Measurements from ENCODE around the gene POLR3H. TPM values are rescaled to one million over a fixed set of nuclear protein-coding genes. Genes with fewer than 3 reads are reported as not detected.
A peak's percentile ranks its signal among the peaks of the same experiment; 100 is the strongest.

Gene POLR3H
- total and polyA plus RNA-seq, 2 experiments from 2014 or later, result 19.0 to 26.5 TPM

GRCh38 chr22:41534219-41534618 is 10.1 kb downstream of the POLR3H start (continued):
- TF ChIP-seq CTCF (conservative IDR thresholded peaks at IDR 0.05; ENCODE audit: low read depth in 2 of 2), result no peak

GRCh38 chr22:41532908-41533825 is 11.1 kb downstream of the POLR3H start:
- Histone ChIP-seq H3K27ac (ENCODE audit: low read depth) (no peak overlapping the region), H3K4me3 (no peak overlapping the region), H3F3A (replicated peaks; ENCODE audit: low read depth) (peaks cover 9% of the 10 kb centered on the region; the same call in 1 of the 2 replicates), H3K79me2 (replicated peaks; ENCODE audit: insufficient read depth) (peaks cover 4% of the 10 kb centered on the region; the same call in 1 of the 2 replicates), H3K27me3 (ENCODE audit: insufficient read depth) (no peaks in the 10 kb centered on the region), H4K20me1 (replicated peaks; ENCODE audit: insufficient read depth) (peaks cover 12% of the 10 kb centered on the region), H3K4me1 (ENCODE audit: insufficient read depth) (peaks cover 3% of the 10 kb centered on the region; the same call in 1 of the 2 replicates), H3K4me2 (no peak overlapping the region), H3K36me3 (ENCODE audit: insufficient read depth) (peaks cover 19% of the 10 kb centered on the region; the same call in 1 of the 2 replicates), H2AFZ (no peak overlapping the region), H3K9me2 (ENCODE audit: insufficient read depth) (no peaks in the 10 kb centered on the region)
- 0 out of 2 replicates have a peak overlapping the region, but pooled peaks have one; percentile 65 for H3K27ac Mint-ChIP-seq
- H3K36me3 Mint-ChIP-seq (ENCODE audit: low read depth), result peaks cover 59% of the 10 kb centered on the region
- TF ChIP-seq STAT1 (IDR thresholded peaks at IDR 0.05; ENCODE audit: unreplicated experiment) (no peak), EZH2phosphoT487 (IDR thresholded peaks at IDR 0.05; ENCODE audit: unreplicated experiment) (no peak), CTCF (conservative IDR thresholded peaks at IDR 0.05; ENCODE audit: low read depth in 2 of 2) (peak; percentile 75 to 90)
- H3K9me3 Mint-ChIP-seq, result no peaks in the 10 kb centered on the region
- ATAC-seq (peak; percentile 82), DNase-seq (ENCODE audit: low spot score) (peak; percentile 89)
- H3K4me1 Mint-ChIP-seq, result peaks cover 13% of the 10 kb centered on the region
- peaks cover 12% of the 10 kb centered on the region for H3K27me3 Mint-ChIP-seq (ENCODE audit: insufficient read depth, low read depth, poor library complexity)
- no peak overlapping the region for H3K4me3 Mint-ChIP-seq

GRCh38 chr22:41531715-41532477 is 12.4 kb downstream of the POLR3H start:
- H3K27ac ChIP-seq (ENCODE audit: low read depth), result no peak overlapping the region
- Mint-ChIP-seq H3K27me3 (ENCODE audit: insufficient read depth, low read depth, poor library complexity) (peaks cover 19% of the 10 kb centered on the region), H3K4me1 (peaks cover 7% of the 10 kb centered on the region)
- no peak for TF ChIP-seq JUNB (IDR thresholded peaks at IDR 0.05; ENCODE audit: unreplicated experiment)
- TF ChIP-seq NANOG (IDR thresholded peaks at IDR 0.05; ENCODE audit: borderline replicate concordance), result no peak
- no peak for TF ChIP-seq EZH2 (IDR thresholded peaks at IDR 0.05; ENCODE audit: low read depth, unreplicated experiment)

More at GRCh38 chr22:41531715-41532477, 12.4 kb downstream of the POLR3H start:
- H3K36me3 Mint-ChIP-seq (ENCODE audit: low read depth), result peaks cover 57% of the 10 kb centered on the region
- Histone ChIP-seq H3K27me3 (ENCODE audit: insufficient read depth) (no peaks in the 10 kb centered on the region), H3K79me2 (replicated peaks; ENCODE audit: insufficient read depth) (peaks cover 4% of the 10 kb centered on the region; the same call in 1 of the 2 replicates), H3K4me1 (ENCODE audit: insufficient read depth) (peaks cover 3% of the 10 kb centered on the region; the same call in 1 of the 2 replicates), H4K20me1 (replicated peaks; ENCODE audit: insufficient read depth) (peaks cover 9% of the 10 kb centered on the region), H3K4me3 (no peak overlapping the region), H3K36me3 (ENCODE audit: insufficient read depth) (peaks cover 20% of the 10 kb centered on the region; the same call in 1 of the 2 replicates), H3K4me2 (no peak overlapping the region), H2AFZ (no peak overlapping the region), H3K9me2 (ENCODE audit: insufficient read depth) (no peaks in the 10 kb centered on the region), H3F3A (replicated peaks; ENCODE audit: low read depth) (peaks cover 14% of the 10 kb centered on the region)
- ATAC-seq (no peak), DNase-seq (ENCODE audit: low spot score) (no peak)
- no peaks in the 10 kb centered on the region for H3K9me3 Mint-ChIP-seq
- no peak overlapping the region for H3K4me3 Mint-ChIP-seq
- no peak overlapping the region for H3K27ac Mint-ChIP-seq
